K562 (cell line): Measurements from ENCODE around the gene COX5A. TPM values are rescaled to one million over a fixed set of nuclear protein-coding genes. Genes with fewer than 3 reads are reported as not detected.
"Not testable (repeated sequence)": the region's sequence is repeated elsewhere in the genome, so short reads cannot be mapped to it uniquely, and the experiment has no call there.

ENCODE experiments used
- ATAC-seq: fragments of 200-7000 bp; cut with Tn5 transposase; 3 replicates; pipeline ENCODE4 v1.9.1; 2020; ENCODE audit warnings: moderate library complexity
- BruUV-seq: library from RNA; stranded (reverse); fragments of 400-500 nt; replicated peaks from 2 replicates; lab custom pipeline; 2021; lab: Mats Ljungman, UMichigan
- CTCF ChIA-PET: fragments of 300-600 bp; formaldehyde crosslinking; extraction: SDS; loops from one replicate; lab custom pipeline; 2021; ENCODE audit warnings: low intra/inter-chr PET ratio; lab: Yijun Ruan, JAX
- POLR2A ChIA-PET: fragments of 300-600, 350-650 bp; sonication (Branson Sonifier 250); formaldehyde crosslinking; extraction: SDS; loops from one replicate; lab custom pipeline; 2021; ENCODE audit warnings: antibody characterized with exemption, inconsistent platforms; lab: Yijun Ruan, JAX
- DNase-seq, 4 experiments: peaks; one replicate each; pipeline versions ENCODE4 v3.0.0 to v3.0.0-alpha.2; 2011 to 2018; ENCODE audit warnings: low spot score in 3 of 4, mixed read lengths in 3 of 4; ENCODE audit errors: extremely low read depth in 1 of 4
- FAIRE-seq: peaks from 2 replicates; lab custom pipeline; 2011; peaks lifted over from hg19 to GRCh38; lab: Jason Lieb, UNC
- H2AFZ ChIP-seq: 2 replicates; pipeline ENCODE4 v1.6.0; 2011; ENCODE audit warnings: low read depth, low read length, control low read depth, inconsistent platforms
- H3K27ac ChIP-seq: fragments of 200-600 bp; 3 replicates; pipeline ENCODE4 v1.8.0; 2011; ENCODE audit warnings: low read depth, mild to moderate bottlenecking, control low read depth, inconsistent platforms, low read length, moderate library complexity, mixed read lengths; ENCODE audit errors: extremely low read depth
- H3K27me3 ChIP-seq, 2 experiments: fragments of 300-600 bp in 1 of 2; 2 replicates in 1 of 2; 3 replicates in 1 of 2; pipeline versions ENCODE4 v1.6.0 to v1.8.0; 2011; ENCODE audit warnings: inconsistent platforms in 2 of 2, low read length in 2 of 2, mild to moderate bottlenecking in 1 of 2, mixed read lengths in 1 of 2, moderate library complexity in 1 of 2; ENCODE audit not compliant: control insufficient read depth in 2 of 2, insufficient read depth in 2 of 2
- H3K36me3 ChIP-seq: fragments of 300-600 bp; 3 replicates; pipeline ENCODE4 v1.8.0; 2011; ENCODE audit warnings: mild to moderate bottlenecking, low read length, inconsistent platforms; ENCODE audit not compliant: control insufficient read depth, insufficient read depth
- H3K4me1 ChIP-seq, 2 experiments: fragments of 200-600 bp in 1 of 2; replicated peaks in 1 of 2; 2 replicates in 1 of 2; 3 replicates in 1 of 2; pipeline versions ENCODE4 v1.5.1 to v1.8.0; 2011; ENCODE audit warnings: inconsistent platforms in 2 of 2, low read length in 2 of 2, mild to moderate bottlenecking in 1 of 2, mixed read lengths in 1 of 2, moderate library complexity in 1 of 2; ENCODE audit not compliant: control insufficient read depth in 2 of 2, insufficient read depth in 2 of 2
- H3K4me2 ChIP-seq: 2 replicates; pipeline ENCODE4 v1.6.1; 2011; ENCODE audit warnings: low read length, control low read depth, inconsistent platforms, mixed read lengths; ENCODE audit not compliant: insufficient read depth
- H3K4me3 ChIP-seq: fragments of 200-600 bp; sonication (generic), shearing (Covaris generic); 2 replicates; pipeline ENCODE4 v1.5.1; 2016; ENCODE audit warnings: control low read depth, inconsistent platforms
- H3K79me2 ChIP-seq: fragments of 200-600 bp; 3 replicates; pipeline ENCODE4 v1.8.0; 2011; ENCODE audit warnings: low read length, inconsistent platforms; ENCODE audit not compliant: control insufficient read depth, insufficient read depth
- H3K9ac ChIP-seq, 2 experiments: 2 replicates each; pipeline versions ENCODE4 v1.6.0 to v1.6.1; 2011; ENCODE audit warnings: low read depth in 2 of 2, low read length in 2 of 2, control low read depth in 1 of 2, inconsistent platforms in 1 of 2, mild to moderate bottlenecking in 1 of 2, mixed read lengths in 1 of 2; ENCODE audit not compliant: insufficient read depth in 1 of 2
- H3K9me1 ChIP-seq: one replicate; pipeline ENCODE4 v1.6.0; 2011; ENCODE audit warnings: inconsistent platforms, mild to moderate bottlenecking, low read length, moderate library complexity; ENCODE audit not compliant: control insufficient read depth, insufficient read depth
- H3K9me3 ChIP-seq: replicated peaks from 2 replicates; pipeline ENCODE4 v1.5.1; 2011; ENCODE audit warnings: low read depth, low read length, inconsistent platforms; ENCODE audit not compliant: control insufficient read depth, insufficient read depth
- H4K20me1 ChIP-seq: replicated peaks from 2 replicates; pipeline ENCODE4 v1.6.1; 2011; ENCODE audit warnings: low read length, inconsistent platforms, mixed read lengths; ENCODE audit not compliant: control insufficient read depth, insufficient read depth
- CBFA2T2 ChIP-seq: fragments of 450-650 bp; conservative IDR thresholded peaks from 2 replicates; pipeline ENCODE4 v1.6.1; 2017; ENCODE audit warnings: mild to moderate bottlenecking
- CHCHD3 ChIP-seq: fragments of 250-450 bp; sonication (Bioruptor Pico); IDR thresholded peaks from 2 replicates; pipeline ENCODE4 v2.1.2; 2022; ENCODE audit warnings: mild to moderate bottlenecking
- ETS2 ChIP-seq: IDR thresholded peaks from 2 replicates; pipeline ENCODE4 v1.6.1; 2016; ENCODE audit warnings: borderline replicate concordance, missing genetic modification characterization, mild to moderate bottlenecking, moderate library complexity, missing compliant biosample characterization; ENCODE audit not compliant: poor library complexity, severe bottlenecking
- IRF2 ChIP-seq: sonication (generic); formaldehyde crosslinking; IDR thresholded peaks from 2 replicates; pipeline ENCODE4 v1.8.1; 2022; ENCODE audit warnings: mild to moderate bottlenecking, missing genetic modification reagents
- MCM7 ChIP-seq, 2 experiments: fragments of 450-650 bp; IDR thresholded peaks; 2 replicates each; pipeline ENCODE4 v1.6.1; 2016 to 2018
- PHTF2 ChIP-seq: fragments of 250-450 bp; sonication (Bioruptor Pico); IDR thresholded peaks from 2 replicates; pipeline ENCODE4 v1.5.0; 2021; ENCODE audit warnings: mild to moderate bottlenecking
- POLR2AphosphoS5 ChIP-seq: IDR thresholded peaks from 2 replicates; pipeline ENCODE4 v1.6.1; 2011; ENCODE audit warnings: mild to moderate bottlenecking, low read depth, low read length, moderate library complexity; ENCODE audit not compliant: control insufficient read depth, insufficient read depth
- POLR2H ChIP-seq: IDR thresholded peaks from 2 replicates; pipeline ENCODE4 v1.6.1; 2016; ENCODE audit warnings: missing genetic modification characterization, low read depth, mild to moderate bottlenecking, control low read depth, missing compliant biosample characterization, moderate library complexity
- SMARCC2 ChIP-seq: fragments of 450-650 bp; IDR thresholded peaks from 2 replicates; pipeline ENCODE4 v1.6.1; 2017; ENCODE audit warnings: antibody characterized with exemption, moderate library complexity, mild to moderate bottlenecking, low read depth
- SP2 ChIP-seq: IDR thresholded peaks from 2 replicates; pipeline ENCODE4 v1.6.1; 2011; ENCODE audit warnings: mild to moderate bottlenecking, low read depth, low read length, moderate library complexity; ENCODE audit not compliant: poor library complexity, severe bottlenecking; ENCODE audit errors: extremely low read depth
- ZBED1 ChIP-seq: IDR thresholded peaks from 2 replicates; pipeline ENCODE4 v1.6.1; 2014
- WGBS: fragments of 100-300 bp; shearing (Covaris generic); methylation state at CpG from one replicate; pipeline ENCODE4 v1.1.6; 2016; ENCODE audit warnings: low coverage, mixed read lengths; ENCODE audit not compliant: insufficient coverage; ENCODE audit errors: missing lambda C conversion rate; 5-methylcytosine and 5-hydroxymethylcytosine counted together
- in situ Hi-C: fragments of 300-500 bp; cut with MboI; formaldehyde crosslinking; loops from 4 replicates; pipeline ENCODE4 v1.15.0; 2018; ENCODE audit warnings: inconsistent platforms, mixed read lengths
- intact Hi-C: fragments of 100-400 bp; cut with micrococcal nuclease; formaldehyde crosslinking; loops from 2 replicates; pipeline ENCODE4 v1.14.2; 2022
- polyA plus RNA-seq, 8 experiments: library from polyadenylated mRNA; depleted of rRNA in 4 of 8; stranded (reverse) in 5 of 8; unstranded in 3 of 8; fragments of >200 nt; fragmentation: Nextera tagmentation in 2 of 8; fragmentation: Illumina TruSeq in 1 of 8; extraction: Ambion mirVana in 2 of 8; extraction: Trizol in 1 of 8; gene quantifications; 2 replicates each; pipeline versions ENCODE4 v1.2.1 to v1.2.3, GENCODE V29; 2011 to 2014; ENCODE audit warnings: inconsistent platforms in 1 of 8, missing spikeins in 1 of 8
- total RNA-seq, 7 experiments: library from RNA; depleted of rRNA in 6 of 7; stranded (reverse); fragments of >200 nt in 6 of 7; fragmentation: Illumina TruSeq in 2 of 7; extraction: Trizol in 2 of 7; gene quantifications; 2 replicates each; pipeline versions ENCODE4 v1.2.1 to v1.2.3, GENCODE V29; 2011 to 2021; ENCODE audit warnings: low replicate concordance in 1 of 7
- TF ChIP-seq, protein P1 (sequence below): sonication (generic); formaldehyde crosslinking; IDR thresholded peaks from 2 replicates; pipeline ENCODE4 v1.9.0; 2022; ENCODE audit warnings: mild to moderate bottlenecking, missing genetic modification reagents
- TF ChIP-seq, protein P2 (sequence below): fragments of 250-450 bp; sonication (Bioruptor Pico); IDR thresholded peaks from 2 replicates; pipeline ENCODE4 v1.6.1; 2021; ENCODE audit warnings: mild to moderate bottlenecking

Gene COX5A
- total and polyA plus RNA-seq, 9 of the 15 experiments (the other 6 are each of a cell fraction or from before 2014, with no cell fraction given), result 86.8 to 553 (median 371) TPM

DNA sequence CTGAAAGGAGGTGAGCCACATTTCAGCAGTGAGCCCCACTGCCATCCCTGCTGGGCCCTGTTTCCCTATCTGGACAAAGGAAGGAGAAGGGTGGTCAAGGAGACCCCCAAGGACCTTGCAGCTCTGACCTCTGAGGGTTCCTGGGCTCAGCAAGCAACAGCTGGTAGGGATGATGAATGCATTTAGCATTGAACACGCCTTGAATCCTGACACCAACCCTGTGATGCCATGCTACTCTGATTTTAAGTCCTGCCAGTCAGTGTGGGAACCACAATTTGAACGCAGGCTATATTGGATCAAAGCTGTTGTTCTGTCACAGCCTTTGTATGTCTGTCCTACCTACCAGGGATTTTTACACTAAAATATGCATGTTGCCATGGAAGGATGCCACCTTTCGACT, 41.6 kb downstream of the COX5A start (continued):
- TF ChIP-seq PHTF2 (CRISPR knock-in tag) (no peak), POLR2H (tag) (no peak), ZBED1 (no peak)
- TF ChIP-seq, protein P1, sequence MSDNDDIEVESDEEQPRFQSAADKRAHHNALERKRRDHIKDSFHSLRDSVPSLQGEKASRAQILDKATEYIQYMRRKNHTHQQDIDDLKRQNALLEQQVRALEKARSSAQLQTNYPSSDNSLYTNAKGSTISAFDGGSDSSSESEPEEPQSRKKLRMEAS (CRISPR knock-in tag), result no peak

DNA sequence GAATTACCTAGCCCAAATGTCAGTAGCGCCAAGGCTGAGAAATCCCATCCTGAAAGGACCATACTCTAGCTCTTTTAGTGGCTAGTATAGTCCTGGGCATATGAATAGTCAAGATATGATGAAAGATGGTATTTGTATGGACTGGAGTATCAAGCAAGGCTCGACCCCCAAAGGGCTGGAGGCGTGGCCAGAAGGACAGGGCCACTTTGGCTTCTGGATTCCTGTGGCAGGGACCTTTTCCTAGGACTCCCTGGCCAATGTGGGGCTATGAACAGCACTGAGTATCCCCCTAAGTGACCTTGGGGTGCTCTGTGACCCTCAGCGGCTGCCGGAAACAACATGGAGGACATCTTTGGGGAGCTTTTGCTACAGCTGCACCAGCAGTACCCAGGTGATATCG, 42.0 kb downstream of the COX5A start:
- ChIA-PET POLR2A (interaction anchor here (0.7 to 3.3 kb wide), 3 partner anchors 8 to 285 kb away, joined by 3 to 29 read pairs (median 10); partner anchors contain the start of gene FAM219B), CTCF (no interaction called here)
- Histone ChIP-seq H3K4me2 (no peak overlapping the region), H3K9me3 (no peaks in the 10 kb centered on the region), H3K4me3 (no peak overlapping the region), H3K36me3 (peaks cover 73% of the 10 kb centered on the region; the same call in 2 of the 3 replicates), H4K20me1 (no peaks in the 10 kb centered on the region; the same call in 1 of the 2 replicates), H3K27me3 (no peaks in the 10 kb centered on the region), H3K9ac (no peak overlapping the region), H3K9me1 (peaks cover 4% of the 10 kb centered on the region), H3K79me2 (peaks cover 3% of the 10 kb centered on the region; the same call in 2 of the 3 replicates), H2AFZ (no peak overlapping the region), H3K4me1 (peaks cover 0 to 4% of the 10 kb centered on the region in 2 experiments; a peak in 2 of 5 replicates), H3K27ac (no peak overlapping the region)
- DNase-seq (no peak), FAIRE-seq (no peak), ATAC-seq (no peak)
- in situ Hi-C loops, result no loop called here
- intact Hi-C loops, result no loop called here
- 80% methylated on average over 6 of the region's 6 CpGs for WGBS
- TF ChIP-seq CBFA2T2, result no peak
- TF ChIP-seq IRF2, result no peak
- TF ChIP-seq SMARCC2, result no peak
- TF ChIP-seq, protein P2, sequence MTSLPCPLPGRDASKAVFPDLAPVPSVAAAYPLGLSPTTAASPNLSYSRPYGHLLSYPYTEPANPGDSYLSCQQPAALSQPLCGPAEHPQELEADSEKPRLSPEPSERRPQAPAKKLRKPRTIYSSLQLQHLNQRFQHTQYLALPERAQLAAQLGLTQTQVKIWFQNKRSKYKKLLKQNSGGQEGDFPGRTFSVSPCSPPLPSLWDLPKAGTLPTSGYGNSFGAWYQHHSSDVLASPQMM (CRISPR knock-in tag), result no peak
- no peak for TF ChIP-seq MCM7 (IDR thresholded peaks at IDR 0.05)
- no peak for TF ChIP-seq POLR2AphosphoS5
- no peak for TF ChIP-seq ETS2 (tag)
- no peak for TF ChIP-seq CHCHD3 (CRISPR knock-in tag)
- TF ChIP-seq SP2, result no peak
- no TSS peak for BruUV-seq

DNA sequence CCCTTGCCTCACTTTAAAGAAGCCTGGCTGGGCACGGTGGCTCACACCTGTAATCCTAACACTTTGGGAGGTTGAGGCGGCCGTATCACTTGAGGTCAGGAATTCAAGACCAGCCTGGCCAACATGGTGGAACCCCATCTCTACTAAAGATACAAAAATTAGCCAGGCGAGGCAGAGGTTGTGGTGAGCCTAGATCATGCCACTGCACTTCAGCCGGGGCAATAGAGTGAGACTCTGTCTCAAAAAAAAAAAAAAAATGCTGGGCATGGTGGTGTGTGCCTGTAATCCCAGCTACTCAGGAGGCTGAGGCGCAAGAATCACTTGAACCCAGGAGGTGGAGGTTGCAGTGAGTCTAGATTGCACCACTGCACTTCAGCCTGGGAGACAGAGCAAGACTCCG, 43.5 kb downstream of the COX5A start:
- H3K4me2 ChIP-seq, BruUV-seq, H3K27me3 ChIP-seq, H3K27ac ChIP-seq, H4K20me1 ChIP-seq, H3K9me3 ChIP-seq, H3K4me3 ChIP-seq, CTCF ChIA-PET, H3K9ac ChIP-seq, in situ Hi-C loops, H3K9me1 ChIP-seq, DNase-seq, ATAC-seq, FAIRE-seq, H2AFZ ChIP-seq: not testable (repeated sequence)
- intact Hi-C loops, result loop anchor here (5.0 kb wide), 1 partner anchor 52 kb away; the partner anchor contains the start of gene ULK3
- WGBS, result 89% methylated on average over 5 of the region's 7 CpGs
- Histone ChIP-seq H3K4me1 (peaks cover 7 to 12% of the 10 kb centered on the region in 2 experiments; a peak in 4 of 5 replicates), H3K36me3 (peaks cover 62% of the 10 kb centered on the region; the same call in 2 of the 3 replicates), H3K79me2 (peaks cover 18% of the 10 kb centered on the region)
- POLR2A ChIA-PET, result interaction anchor here (0.9 to 2.8 kb wide), 3 partner anchors 9 to 38 kb away, joined by 3 to 10 read pairs (median 4); partner anchors contain the start of gene FAM219B
